ENCODE data around the gene LYRM2.

The LYRM2 gene

DNA sequence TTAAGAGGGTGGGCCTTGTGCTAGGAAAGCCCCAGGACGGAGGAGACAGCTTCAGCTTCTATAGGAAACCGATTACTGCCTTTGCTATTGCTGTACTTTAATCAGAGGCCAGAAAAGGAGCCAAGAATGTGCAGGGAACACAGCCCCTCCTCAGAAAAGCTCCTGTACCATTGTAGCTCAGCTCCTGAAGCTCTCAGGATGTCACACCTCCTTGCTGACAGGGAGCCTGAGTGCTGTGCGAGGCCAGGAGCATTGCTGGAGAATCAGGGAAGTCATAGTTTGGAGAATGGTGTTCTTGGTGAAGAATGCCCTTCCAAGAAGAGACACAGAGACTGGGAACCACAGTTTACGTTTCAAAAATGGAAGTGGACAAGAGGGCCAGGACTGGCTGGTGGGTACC is 46.8 kb downstream of the LYRM2 start:
- no peak for DNase-seq
- Histone ChIP-seq H4K20me1 (ENCODE audit: insufficient read depth, low read length) (no peaks in the 10 kb centered on the region), H3K9ac (ENCODE audit: low read length) (no peak overlapping the region), H3K4me3 (ENCODE audit: low read length) (no peak overlapping the region), H2AFZ (ENCODE audit: low read length) (no peak overlapping the region), H3F3A (ENCODE audit: insufficient read depth, low read length) (no peaks in the 10 kb centered on the region), H3K9me3 (replicated peaks; ENCODE audit: insufficient read depth, low read length) (no peaks in the 10 kb centered on the region), H3K27me3 (replicated peaks; ENCODE audit: insufficient read depth, low read length) (no peaks in the 10 kb centered on the region), H3K27ac (ENCODE audit: low read length) (no peak overlapping the region), H3K4me2 (ENCODE audit: low read depth, low read length) (no peak overlapping the region), H3K4me1 (ENCODE audit: low read length) (peaks cover 12% of the 10 kb centered on the region), H3K79me2 (ENCODE audit: low read length) (no peaks in the 10 kb centered on the region), H3K9me2 (replicated peaks; ENCODE audit: insufficient read depth, low read length) (no peaks in the 10 kb centered on the region), H3K36me3 (replicated peaks; ENCODE audit: insufficient read depth, low read length) (no peaks in the 10 kb centered on the region)
- TF ChIP-seq EZH2phosphoT487 (IDR thresholded peaks at IDR 0.05; ENCODE audit: low read length) (no peak), EZH2 (optimal IDR thresholded peaks at IDR 0.05; ENCODE audit: low read depth, low read length) (no peak)
- TF ChIP-seq, protein P1, sequence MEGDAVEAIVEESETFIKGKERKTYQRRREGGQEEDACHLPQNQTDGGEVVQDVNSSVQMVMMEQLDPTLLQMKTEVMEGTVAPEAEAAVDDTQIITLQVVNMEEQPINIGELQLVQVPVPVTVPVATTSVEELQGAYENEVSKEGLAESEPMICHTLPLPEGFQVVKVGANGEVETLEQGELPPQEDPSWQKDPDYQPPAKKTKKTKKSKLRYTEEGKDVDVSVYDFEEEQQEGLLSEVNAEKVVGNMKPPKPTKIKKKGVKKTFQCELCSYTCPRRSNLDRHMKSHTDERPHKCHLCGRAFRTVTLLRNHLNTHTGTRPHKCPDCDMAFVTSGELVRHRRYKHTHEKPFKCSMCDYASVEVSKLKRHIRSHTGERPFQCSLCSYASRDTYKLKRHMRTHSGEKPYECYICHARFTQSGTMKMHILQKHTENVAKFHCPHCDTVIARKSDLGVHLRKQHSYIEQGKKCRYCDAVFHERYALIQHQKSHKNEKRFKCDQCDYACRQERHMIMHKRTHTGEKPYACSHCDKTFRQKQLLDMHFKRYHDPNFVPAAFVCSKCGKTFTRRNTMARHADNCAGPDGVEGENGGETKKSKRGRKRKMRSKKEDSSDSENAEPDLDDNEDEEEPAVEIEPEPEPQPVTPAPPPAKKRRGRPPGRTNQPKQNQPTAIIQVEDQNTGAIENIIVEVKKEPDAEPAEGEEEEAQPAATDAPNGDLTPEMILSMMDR (IDR thresholded peaks at IDR 0.05; ENCODE audit: low read length) = no peak

DNA sequence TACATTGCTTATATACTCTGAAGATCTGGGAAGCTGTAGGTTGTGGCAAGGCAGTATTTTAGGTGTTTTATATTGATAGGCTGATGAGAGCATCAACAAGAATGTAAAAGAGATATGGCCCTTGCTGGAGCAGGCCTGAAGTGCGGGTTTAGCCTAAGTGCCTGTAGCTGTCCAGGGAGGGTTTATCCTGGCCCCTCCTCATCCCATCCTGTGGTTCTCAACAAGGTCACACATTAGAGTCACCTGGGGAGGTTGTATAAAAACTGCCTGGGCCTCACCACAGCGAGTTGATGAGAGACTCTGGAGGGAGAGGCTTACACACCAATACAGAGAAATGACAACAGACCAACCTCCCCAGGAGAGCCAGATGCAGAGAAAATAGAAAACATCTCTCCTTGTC is 48.4 kb downstream of the LYRM2 start:
- Histone ChIP-seq H3K4me1 (ENCODE audit: low read length) (no peaks in the 10 kb centered on the region), H3K9ac (ENCODE audit: low read length) (no peak overlapping the region), H3K9me2 (replicated peaks; ENCODE audit: insufficient read depth, low read length) (no peaks in the 10 kb centered on the region), H3K79me2 (ENCODE audit: low read length) (no peaks in the 10 kb centered on the region), H3K27me3 (replicated peaks; ENCODE audit: insufficient read depth, low read length) (no peaks in the 10 kb centered on the region), H3K9me3 (replicated peaks; ENCODE audit: insufficient read depth, low read length) (no peaks in the 10 kb centered on the region), H3K36me3 (replicated peaks; ENCODE audit: insufficient read depth, low read length) (no peaks in the 10 kb centered on the region), H2AFZ (ENCODE audit: low read length) (no peak overlapping the region), H4K20me1 (ENCODE audit: insufficient read depth, low read length) (no peaks in the 10 kb centered on the region), H3F3A (ENCODE audit: insufficient read depth, low read length) (no peaks in the 10 kb centered on the region), H3K4me3 (ENCODE audit: low read length) (no peak overlapping the region), H3K27ac (ENCODE audit: low read length) (no peak overlapping the region), H3K4me2 (ENCODE audit: low read depth, low read length) (no peak overlapping the region)
- TF ChIP-seq EZH2phosphoT487 (IDR thresholded peaks at IDR 0.05; ENCODE audit: low read length) = no peak
- TF ChIP-seq, protein P1 (IDR thresholded peaks at IDR 0.05; ENCODE audit: low read length) = no peak
- TF ChIP-seq EZH2 (optimal IDR thresholded peaks at IDR 0.05; ENCODE audit: low read depth, low read length) = no peak
- DNase-seq = no peak

DNA sequence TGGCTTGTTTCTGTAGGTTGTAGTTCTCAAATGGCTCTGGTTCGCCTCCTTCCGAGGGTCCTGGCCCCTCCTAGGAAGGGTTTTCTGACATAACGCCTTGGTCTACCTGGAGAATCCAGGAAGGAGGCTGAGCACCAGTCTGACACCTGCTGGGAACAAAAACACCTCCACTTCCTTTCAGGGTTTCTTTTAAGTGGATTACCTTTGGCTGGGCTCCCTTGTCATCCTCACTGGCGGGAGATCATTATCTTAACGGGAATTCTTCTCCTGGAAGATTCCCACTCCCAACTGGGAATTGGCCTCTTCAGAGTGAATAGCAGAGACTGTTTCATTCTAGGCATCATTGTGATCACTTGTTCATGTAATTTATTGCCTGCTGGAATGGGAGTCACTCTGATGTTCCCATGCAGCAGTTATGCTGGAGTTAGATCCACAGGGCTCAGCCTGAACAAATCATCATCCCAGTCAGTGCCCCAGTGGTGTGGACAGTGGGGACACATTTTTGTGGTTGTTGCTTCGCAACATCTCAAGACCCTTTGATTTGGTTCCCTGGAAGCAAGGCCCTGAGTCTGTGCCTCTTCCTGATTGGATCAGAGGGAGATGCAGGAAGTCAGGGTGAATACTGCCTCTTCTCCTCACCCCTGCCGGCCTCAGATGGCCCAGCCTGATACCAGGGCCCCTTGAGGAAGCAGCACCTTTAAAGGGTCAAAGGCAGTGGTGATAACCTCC is 49.1 kb downstream of the LYRM2 start:
- Histone ChIP-seq H3K4me1 (ENCODE audit: low read length) (no peaks in the 10 kb centered on the region), H3K27me3 (replicated peaks; ENCODE audit: insufficient read depth, low read length) (no peaks in the 10 kb centered on the region), H4K20me1 (ENCODE audit: insufficient read depth, low read length) (no peaks in the 10 kb centered on the region), H3K4me3 (ENCODE audit: low read length) (no peak overlapping the region), H2AFZ (ENCODE audit: low read length) (no peak overlapping the region), H3K27ac (ENCODE audit: low read length) (no peak overlapping the region), H3F3A (ENCODE audit: insufficient read depth, low read length) (no peaks in the 10 kb centered on the region), H3K79me2 (ENCODE audit: low read length) (no peaks in the 10 kb centered on the region), H3K9ac (ENCODE audit: low read length) (no peak overlapping the region), H3K36me3 (replicated peaks; ENCODE audit: insufficient read depth, low read length) (no peaks in the 10 kb centered on the region), H3K9me2 (replicated peaks; ENCODE audit: insufficient read depth, low read length) (no peaks in the 10 kb centered on the region), H3K9me3 (replicated peaks; ENCODE audit: insufficient read depth, low read length) (no peaks in the 10 kb centered on the region), H3K4me2 (ENCODE audit: low read depth, low read length) (no peak overlapping the region)
- TF ChIP-seq EZH2phosphoT487 (IDR thresholded peaks at IDR 0.05; ENCODE audit: low read length) (no peak), EZH2 (optimal IDR thresholded peaks at IDR 0.05; ENCODE audit: low read depth, low read length) (no peak)
- TF ChIP-seq, protein P1 (IDR thresholded peaks at IDR 0.05; ENCODE audit: low read length) = no peak
- no peak for DNase-seq

Measured in MM.1S (cell line).